Stimulated activated CD4-positive, alpha-beta T cell treated with anti-CD3 and anti-CD28 coated beads, Interleukin-4, amount 100 ng/mL, for 1 hour (primary cell): Measurements from ENCODE around the gene LETMD1.
"Not testable (repeated sequence)": the region's sequence is repeated elsewhere in the genome, so short reads cannot be mapped to it uniquely, and the experiment has no call there.

ENCODE experiments used
- DNase-seq: peaks from one replicate; pipeline ENCODE4 v3.0.0-alpha.2; 2020

The LETMD1 gene

GRCh38 chr12:51047655-51048540, at the start of gene LETMD1:
Gene LETMD1 (plus strand): TSS chr12:51048327. CDS start chr12:51048357, 30 bp downstream.
- peak; percentile 87 for DNase-seq

GRCh38 chr12:50999093-50999492, 49.0 kb upstream of the LETMD1 start:
- no peak for DNase-seq

GRCh38 chr12:51000245-51000644, 47.9 kb upstream of the LETMD1 start:
- peak; percentile 15 for DNase-seq

- no peak for DNase-seq
Observed at GRCh38 chr12:51001799-51002198, 46.3 kb upstream of the LETMD1 start.

- DNase-seq = no peak
Observed at GRCh38 chr12:51004504-51004903, 43.6 kb upstream of the LETMD1 start.

- DNase-seq = no peak
Observed at GRCh38 chr12:51005030-51005429, 43.1 kb upstream of the LETMD1 start.

GRCh38 chr12:51005671-51006070, 42.5 kb upstream of the LETMD1 start:
- DNase-seq = no peak

- no peak for DNase-seq
Observed at GRCh38 chr12:51008329-51009055, 39.6 kb upstream of the LETMD1 start.

GRCh38 chr12:51009056-51009440, 39.1 kb upstream of the LETMD1 start:
- peak; percentile 52 for DNase-seq

- no peak for DNase-seq
Observed at GRCh38 chr12:51011955-51012354, 36.2 kb upstream of the LETMD1 start.

GRCh38 chr12:51012570-51013236, 35.4 kb upstream of the LETMD1 start:
- no peak for DNase-seq

- no peak for DNase-seq
Observed at GRCh38 chr12:51013441-51013840, 34.7 kb upstream of the LETMD1 start.

- not testable (repeated sequence) for DNase-seq
Observed at GRCh38 chr12:51014467-51014866, 33.7 kb upstream of the LETMD1 start.

- DNase-seq = no peak
Observed at GRCh38 chr12:51017452-51017851, 30.7 kb upstream of the LETMD1 start.

GRCh38 chr12:51018956-51019355, 29.2 kb upstream of the LETMD1 start:
- no peak for DNase-seq

- no peak for DNase-seq
Observed at GRCh38 chr12:51019927-51020326, 28.2 kb upstream of the LETMD1 start.

GRCh38 chr12:51020448-51021182, 27.5 kb upstream of the LETMD1 start:
- DNase-seq = no peak

- no peak for DNase-seq
Observed at GRCh38 chr12:51021694-51022093, 26.4 kb upstream of the LETMD1 start.

GRCh38 chr12:51023625-51024382, 24.3 kb upstream of the LETMD1 start:
- no peak for DNase-seq

GRCh38 chr12:51025338-51025835, 22.7 kb upstream of the LETMD1 start:
- DNase-seq = no peak

- peak; percentile 93 for DNase-seq
Observed at GRCh38 chr12:51025836-51026638, 22.1 kb upstream of the LETMD1 start, which contains the start of gene SLC11A2. Gene SLC11A2 (minus strand): TSS chr12:51026384. CDS start chr12:51010728, 15,656 bp downstream.
